ENCODE measurements around the gene FAM98B. TPM values are rescaled to one million over a fixed set of nuclear protein-coding genes. Genes with fewer than 3 reads are reported as not detected.

The FAM98B gene
- total RNA-seq, 6 donors from 2014 or later = 2.2 to 30.4 (median 15.8) TPM

- H3K4me1 ChIP-seq = no peaks in the 10 kb centered on the region
- no peaks in the 10 kb centered on the region for H3K27me3 ChIP-seq
- ATAC-seq (ENCODE audit: low FRiP score in 2 of 2) = no peak
- no peaks in the 10 kb centered on the region for H3K36me3 ChIP-seq
- H3K9me3 ChIP-seq = no peaks in the 10 kb centered on the region
- no peak for DNase-seq
- WGBS, 2 donors = 77 to 90% methylated on average over 4 of the region's 4 CpGs
- no peak overlapping the region for H3K4me3 ChIP-seq
- no peak overlapping the region for H3K27ac ChIP-seq
- no peak for TF ChIP-seq CTCF (IDR thresholded peaks at IDR 0.05)
- no peak for TF ChIP-seq EP300 (IDR thresholded peaks at IDR 0.05)
- TF ChIP-seq POLR2AphosphoS5 (IDR thresholded peaks at IDR 0.05) = no peak
- no peak for TF ChIP-seq POLR2A (IDR thresholded peaks at IDR 0.05)
Measured at GRCh38 chr15:38506997-38507396, 53.1 kb downstream of the FAM98B start.

GRCh38 chr15:38507570-38507969, 53.6 kb downstream of the FAM98B start:
- H3K27me3 ChIP-seq = no peaks in the 10 kb centered on the region
- H3K27ac ChIP-seq = no peak overlapping the region
- H3K4me1 ChIP-seq = no peaks in the 10 kb centered on the region
- no peak overlapping the region for H3K4me3 ChIP-seq
- H3K36me3 ChIP-seq = no peaks in the 10 kb centered on the region
- WGBS, 2 donors = 92% methylated on average over 7 of the region's 7 CpGs
- DNase-seq (no peak), ATAC-seq (ENCODE audit: low FRiP score in 2 of 2) (no peak)
- no peaks in the 10 kb centered on the region for H3K9me3 ChIP-seq
- no peak for TF ChIP-seq EP300 (IDR thresholded peaks at IDR 0.05)
- TF ChIP-seq CTCF (IDR thresholded peaks at IDR 0.05) = no peak

- ATAC-seq (ENCODE audit: low FRiP score in 2 of 2) (no peak), DNase-seq (no peak)
- no peak for TF ChIP-seq POLR2AphosphoS5 (IDR thresholded peaks at IDR 0.05)
- TF ChIP-seq CTCF (IDR thresholded peaks at IDR 0.05) = no peak
- no peak for TF ChIP-seq EP300 (IDR thresholded peaks at IDR 0.05)
- no peak for TF ChIP-seq POLR2A (IDR thresholded peaks at IDR 0.05)
- H3K9me3 ChIP-seq = no peaks in the 10 kb centered on the region
- H3K4me3 ChIP-seq = no peak overlapping the region
- H3K27ac ChIP-seq = no peak overlapping the region
- H3K27me3 ChIP-seq = no peaks in the 10 kb centered on the region
- H3K4me1 ChIP-seq = no peaks in the 10 kb centered on the region
- H3K36me3 ChIP-seq = no peaks in the 10 kb centered on the region
- WGBS, 2 donors = 83 to 87% methylated on average over 3 of the region's 3 CpGs
Measured at GRCh38 chr15:38508647-38509046, 54.7 kb downstream of the FAM98B start.

GRCh38 chr15:38509152-38509551, 55.2 kb downstream of the FAM98B start:
- no peaks in the 10 kb centered on the region for H3K4me1 ChIP-seq
- no peak overlapping the region for H3K27ac ChIP-seq
- no peaks in the 10 kb centered on the region for H3K9me3 ChIP-seq
- TF ChIP-seq CTCF (IDR thresholded peaks at IDR 0.05) = no peak
- no peak for TF ChIP-seq POLR2AphosphoS5 (IDR thresholded peaks at IDR 0.05)
- no peak for TF ChIP-seq POLR2A (IDR thresholded peaks at IDR 0.05)
- TF ChIP-seq EP300 (IDR thresholded peaks at IDR 0.05) = no peak
- no peak for DNase-seq
- no peak for ATAC-seq (ENCODE audit: low FRiP score in 2 of 2)
- 89 to 90% methylated on average over 4 of the region's 4 CpGs for WGBS, 2 donors
- H3K27me3 ChIP-seq = no peaks in the 10 kb centered on the region
- H3K36me3 ChIP-seq = no peaks in the 10 kb centered on the region
- H3K4me3 ChIP-seq = no peak overlapping the region

- Histone ChIP-seq H3K9me3 (no peaks in the 10 kb centered on the region), H3K4me3 (no peak overlapping the region), H3K36me3 (no peaks in the 10 kb centered on the region), H3K4me1 (no peaks in the 10 kb centered on the region), H3K27ac (no peak overlapping the region), H3K27me3 (no peaks in the 10 kb centered on the region)
- TF ChIP-seq EP300 (IDR thresholded peaks at IDR 0.05) = no peak
- WGBS, 2 donors = 73 to 86% methylated on average over 1 of the region's 1 CpG
- no peak for ATAC-seq (ENCODE audit: low FRiP score in 2 of 2)
- no peak for DNase-seq
Measured at GRCh38 chr15:38512901-38513300, 59.0 kb downstream of the FAM98B start.
